Uterus (tissue), 2 donors: ENCODE results near the gene KCTD11.

Experiments used
- CTCF ChIP-seq, 4 experiments: fragments of 200-600 bp in 2 of 4; fragments of 450-650 bp in 2 of 4; sonication (generic) in 2 of 4; IDR thresholded peaks; one replicate each; pipeline ENCODE4 v1.5.1; 2016 to 2019; ENCODE audit warnings: antibody characterized with exemption in 4 of 4, mild to moderate bottlenecking in 2 of 4, moderate library complexity in 1 of 4
- POLR2A ChIP-seq, 2 donors: fragments of 450-650 bp; IDR thresholded peaks; one replicate each; pipeline ENCODE4 v1.6.1; 2016; ENCODE audit warnings: antibody characterized with exemption in 2 of 2, mild to moderate bottlenecking in 1 of 2, moderate library complexity in 1 of 2

GRCh38 chr17:7354262-7354843 is 2.4 kb downstream of the KCTD11 start:
- TF ChIP-seq POLR2A (IDR thresholded peaks at IDR 0.05) (no peak), CTCF (IDR thresholded peaks at IDR 0.05) (no peak)
